GM18499 (cell line): ENCODE measurements around the gene GNAZ.

Source experiments
- ATAC-seq: cut with Tn5 transposase; IDR thresholded peaks from one replicate; pipeline ENCODE4 v1.9.1; 2021; ENCODE audit warnings: moderate number of reproducible peaks; ENCODE audit not compliant: insufficient read depth, unreplicated experiment

GNAZ gene

GRCh38 chr22:23063539-23064380 lies 6.6 kb upstream of the GNAZ start:
- ATAC-seq, result no peak

GRCh38 chr22:23064381-23065068 lies 5.8 kb upstream of the GNAZ start:
- ATAC-seq, result no peak

GRCh38 chr22:23065069-23065451 lies 5.3 kb upstream of the GNAZ start:
- ATAC-seq, result no peak

GRCh38 chr22:23065495-23066122 lies 4.7 kb upstream of the GNAZ start:
- no peak for ATAC-seq

- ATAC-seq, result no peak
Observed at GRCh38 chr22:23066200-23067022, 3.9 kb upstream of the GNAZ start.

- no peak for ATAC-seq
Observed at GRCh38 chr22:23067023-23067650, 3.2 kb upstream of the GNAZ start.

- ATAC-seq, result no peak
Observed at GRCh38 chr22:23067691-23068090, 2.6 kb upstream of the GNAZ start.

- ATAC-seq, result no peak
Observed at GRCh38 chr22:23068096-23068831, 2.1 kb upstream of the GNAZ start.

- ATAC-seq, result no peak
Observed at GRCh38 chr22:23068832-23069385, 1.4 kb upstream of the GNAZ start.

- ATAC-seq, result no peak
Observed at GRCh38 chr22:23069502-23070357, 589 bp upstream of the GNAZ start.

- ATAC-seq, result no peak
Observed at GRCh38 chr22:23071230-23072076, 1.1 kb downstream of the GNAZ start.

- ATAC-seq, result no peak
Observed at GRCh38 chr22:23072077-23072910, 2.0 kb downstream of the GNAZ start.

GRCh38 chr22:23072911-23073491 lies 2.7 kb downstream of the GNAZ start:
- ATAC-seq, result no peak

GRCh38 chr22:23073526-23074229 lies 3.4 kb downstream of the GNAZ start:
- ATAC-seq, result no peak

GRCh38 chr22:23074451-23074850 lies 4.1 kb downstream of the GNAZ start:
- ATAC-seq, result no peak
